ENCODE measurements around the gene FAM20A.

DNA sequence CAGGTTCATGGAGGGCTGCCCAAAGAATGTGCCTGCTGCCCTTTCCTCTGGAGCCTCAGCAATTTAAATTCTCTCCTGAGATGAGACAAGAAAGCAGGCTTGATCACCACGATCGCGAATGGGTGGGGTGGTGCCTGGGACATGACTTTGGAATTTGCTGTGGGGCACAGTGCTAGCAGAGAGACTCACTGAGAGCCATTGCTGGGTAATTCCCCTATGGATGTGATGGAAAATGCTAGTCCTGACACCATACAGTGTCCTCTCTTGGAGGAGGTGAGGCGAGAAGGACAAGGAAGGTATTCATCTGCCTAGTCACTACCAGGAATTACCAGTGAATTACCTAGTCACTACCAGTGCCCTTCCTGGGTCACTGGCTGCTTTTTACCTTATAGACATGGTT lies 15.5 kb downstream of the FAM20A start:
- TF ChIP-seq POLR2AphosphoS5 (IDR thresholded peaks at IDR 0.05; ENCODE audit: low read depth, low read length) = no peak
- TF ChIP-seq SRF (IDR thresholded peaks at IDR 0.05; ENCODE audit: low read depth) = no peak
- TF ChIP-seq, protein P1, sequence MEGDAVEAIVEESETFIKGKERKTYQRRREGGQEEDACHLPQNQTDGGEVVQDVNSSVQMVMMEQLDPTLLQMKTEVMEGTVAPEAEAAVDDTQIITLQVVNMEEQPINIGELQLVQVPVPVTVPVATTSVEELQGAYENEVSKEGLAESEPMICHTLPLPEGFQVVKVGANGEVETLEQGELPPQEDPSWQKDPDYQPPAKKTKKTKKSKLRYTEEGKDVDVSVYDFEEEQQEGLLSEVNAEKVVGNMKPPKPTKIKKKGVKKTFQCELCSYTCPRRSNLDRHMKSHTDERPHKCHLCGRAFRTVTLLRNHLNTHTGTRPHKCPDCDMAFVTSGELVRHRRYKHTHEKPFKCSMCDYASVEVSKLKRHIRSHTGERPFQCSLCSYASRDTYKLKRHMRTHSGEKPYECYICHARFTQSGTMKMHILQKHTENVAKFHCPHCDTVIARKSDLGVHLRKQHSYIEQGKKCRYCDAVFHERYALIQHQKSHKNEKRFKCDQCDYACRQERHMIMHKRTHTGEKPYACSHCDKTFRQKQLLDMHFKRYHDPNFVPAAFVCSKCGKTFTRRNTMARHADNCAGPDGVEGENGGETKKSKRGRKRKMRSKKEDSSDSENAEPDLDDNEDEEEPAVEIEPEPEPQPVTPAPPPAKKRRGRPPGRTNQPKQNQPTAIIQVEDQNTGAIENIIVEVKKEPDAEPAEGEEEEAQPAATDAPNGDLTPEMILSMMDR (IDR thresholded peaks at IDR 0.05 in 2 of 3, conservative IDR thresholded peaks at IDR 0.05 in 1 of 3; ENCODE audit: borderline replicate concordance in 1 of 3, insufficient read depth in 1 of 3, low read depth in 2 of 3, low read length in 2 of 3) = no peak
- TF ChIP-seq POLR2A (IDR thresholded peaks at IDR 0.05; ENCODE audit: borderline replicate concordance, extremely low read depth, insufficient read depth, insufficient read length) = no peak
- no peak for TF ChIP-seq EGR1 (IDR thresholded peaks at IDR 0.05; ENCODE audit: low read depth)
- no peak for TF ChIP-seq EZH2 (IDR thresholded peaks at IDR 0.05)
- no peak for TF ChIP-seq RAD21 (IDR thresholded peaks at IDR 0.05; ENCODE audit: low read depth)
- TF ChIP-seq SP1 (IDR thresholded peaks at IDR 0.05; ENCODE audit: low read depth) = no peak
- TF ChIP-seq CEBPB (IDR thresholded peaks at IDR 0.05; ENCODE audit: low read depth) = no peak
- TF ChIP-seq ELF1 (IDR thresholded peaks at IDR 0.05; ENCODE audit: borderline replicate concordance, low read depth) = no peak
- TF ChIP-seq, protein P2, sequence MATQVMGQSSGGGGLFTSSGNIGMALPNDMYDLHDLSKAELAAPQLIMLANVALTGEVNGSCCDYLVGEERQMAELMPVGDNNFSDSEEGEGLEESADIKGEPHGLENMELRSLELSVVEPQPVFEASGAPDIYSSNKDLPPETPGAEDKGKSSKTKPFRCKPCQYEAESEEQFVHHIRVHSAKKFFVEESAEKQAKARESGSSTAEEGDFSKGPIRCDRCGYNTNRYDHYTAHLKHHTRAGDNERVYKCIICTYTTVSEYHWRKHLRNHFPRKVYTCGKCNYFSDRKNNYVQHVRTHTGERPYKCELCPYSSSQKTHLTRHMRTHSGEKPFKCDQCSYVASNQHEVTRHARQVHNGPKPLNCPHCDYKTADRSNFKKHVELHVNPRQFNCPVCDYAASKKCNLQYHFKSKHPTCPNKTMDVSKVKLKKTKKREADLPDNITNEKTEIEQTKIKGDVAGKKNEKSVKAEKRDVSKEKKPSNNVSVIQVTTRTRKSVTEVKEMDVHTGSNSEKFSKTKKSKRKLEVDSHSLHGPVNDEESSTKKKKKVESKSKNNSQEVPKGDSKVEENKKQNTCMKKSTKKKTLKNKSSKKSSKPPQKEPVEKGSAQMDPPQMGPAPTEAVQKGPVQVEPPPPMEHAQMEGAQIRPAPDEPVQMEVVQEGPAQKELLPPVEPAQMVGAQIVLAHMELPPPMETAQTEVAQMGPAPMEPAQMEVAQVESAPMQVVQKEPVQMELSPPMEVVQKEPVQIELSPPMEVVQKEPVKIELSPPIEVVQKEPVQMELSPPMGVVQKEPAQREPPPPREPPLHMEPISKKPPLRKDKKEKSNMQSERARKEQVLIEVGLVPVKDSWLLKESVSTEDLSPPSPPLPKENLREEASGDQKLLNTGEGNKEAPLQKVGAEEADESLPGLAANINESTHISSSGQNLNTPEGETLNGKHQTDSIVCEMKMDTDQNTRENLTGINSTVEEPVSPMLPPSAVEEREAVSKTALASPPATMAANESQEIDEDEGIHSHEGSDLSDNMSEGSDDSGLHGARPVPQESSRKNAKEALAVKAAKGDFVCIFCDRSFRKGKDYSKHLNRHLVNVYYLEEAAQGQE (IDR thresholded peaks at IDR 0.05; ENCODE audit: low read depth) = no peak
- TF ChIP-seq, protein P3, sequence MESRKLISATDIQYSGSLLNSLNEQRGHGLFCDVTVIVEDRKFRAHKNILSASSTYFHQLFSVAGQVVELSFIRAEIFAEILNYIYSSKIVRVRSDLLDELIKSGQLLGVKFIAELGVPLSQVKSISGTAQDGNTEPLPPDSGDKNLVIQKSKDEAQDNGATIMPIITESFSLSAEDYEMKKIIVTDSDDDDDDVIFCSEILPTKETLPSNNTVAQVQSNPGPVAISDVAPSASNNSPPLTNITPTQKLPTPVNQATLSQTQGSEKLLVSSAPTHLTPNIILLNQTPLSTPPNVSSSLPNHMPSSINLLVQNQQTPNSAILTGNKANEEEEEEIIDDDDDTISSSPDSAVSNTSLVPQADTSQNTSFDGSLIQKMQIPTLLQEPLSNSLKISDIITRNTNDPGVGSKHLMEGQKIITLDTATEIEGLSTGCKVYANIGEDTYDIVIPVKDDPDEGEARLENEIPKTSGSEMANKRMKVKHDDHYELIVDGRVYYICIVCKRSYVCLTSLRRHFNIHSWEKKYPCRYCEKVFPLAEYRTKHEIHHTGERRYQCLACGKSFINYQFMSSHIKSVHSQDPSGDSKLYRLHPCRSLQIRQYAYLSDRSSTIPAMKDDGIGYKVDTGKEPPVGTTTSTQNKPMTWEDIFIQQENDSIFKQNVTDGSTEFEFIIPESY (IDR thresholded peaks at IDR 0.05; ENCODE audit: extremely low read depth, insufficient replicate concordance, low read length) = no peak
- TF ChIP-seq EZH2phosphoT487 (IDR thresholded peaks at IDR 0.05; ENCODE audit: borderline replicate concordance) = no peak

Data from HCT116 (cell line).